Measurements from ENCODE around the gene POU3F2.

The POU3F2 gene

GRCh38 chr6:98834060-98835031, at the start of gene POU3F2:
Gene POU3F2 (plus strand): TSS chr6:98834574. CDS start chr6:98834874, 300 bp downstream.
- peak; percentile 81 for DNase-seq (ENCODE audit: low read depth)
- no peak for TF ChIP-seq CTCF (conservative IDR thresholded peaks at IDR 0.05; ENCODE audit: low read depth, low read length)

GRCh38 chr6:98787435-98787834, 46.9 kb upstream of the POU3F2 start:
- TF ChIP-seq CTCF (conservative IDR thresholded peaks at IDR 0.05; ENCODE audit: low read depth, low read length) = no peak
- no peak for DNase-seq (ENCODE audit: low read depth)
- H3K4me3 ChIP-seq (ENCODE audit: low read depth, low read length) = no peak overlapping the region

More at GRCh38 chr6:98834060-98835031, at the start of gene POU3F2:
- peak within 1 kb of the TSS; percentile 50 for H3K4me3 ChIP-seq (ENCODE audit: low read depth, low read length)

GRCh38 chr6:98787961-98788360, 46.4 kb upstream of the POU3F2 start:
- no peak overlapping the region for H3K4me3 ChIP-seq (ENCODE audit: low read depth, low read length)
- no peak for TF ChIP-seq CTCF (conservative IDR thresholded peaks at IDR 0.05; ENCODE audit: low read depth, low read length)
- no peak for DNase-seq (ENCODE audit: low read depth)

GRCh38 chr6:98794307-98794842, 40.0 kb upstream of the POU3F2 start:
- H3K4me3 ChIP-seq (ENCODE audit: low read depth, low read length) = no peak overlapping the region
- no peak for DNase-seq (ENCODE audit: low read depth)
- TF ChIP-seq CTCF (conservative IDR thresholded peaks at IDR 0.05; ENCODE audit: low read depth, low read length) = no peak

GRCh38 chr6:98797217-98797994, 37.0 kb upstream of the POU3F2 start:
- no peak for DNase-seq (ENCODE audit: low read depth)
- no peak overlapping the region for H3K4me3 ChIP-seq (ENCODE audit: low read depth, low read length)

GRCh38 chr6:98800866-98801265, 33.5 kb upstream of the POU3F2 start:
- no peak for DNase-seq (ENCODE audit: low read depth)
- H3K4me3 ChIP-seq (ENCODE audit: low read depth, low read length) = no peak overlapping the region
- no peak for TF ChIP-seq CTCF (conservative IDR thresholded peaks at IDR 0.05; ENCODE audit: low read depth, low read length)

More at GRCh38 chr6:98797217-98797994, 37.0 kb upstream of the POU3F2 start:
- no peak for TF ChIP-seq CTCF (conservative IDR thresholded peaks at IDR 0.05; ENCODE audit: low read depth, low read length)
